ENCODE measurements around the gene RSU1. TPM values are rescaled to one million over a fixed set of nuclear protein-coding genes. Genes with fewer than 3 reads are reported as not detected.

RSU1 gene
- total RNA-seq, 1 donor from 2014 or later = 39.2 TPM

- Histone ChIP-seq H3K4me1 (peaks cover 7% of the 10 kb centered on the region), H3K36me3 (peaks cover 33% of the 10 kb centered on the region), H3K27ac (replicated peaks) (no peak overlapping the region), H3K4me3 (no peak overlapping the region), H3K27me3 (ENCODE audit: low read depth) (no peaks in the 10 kb centered on the region), H3K9me3 (replicated peaks) (peaks cover 29% of the 10 kb centered on the region)
- no peak for DNase-seq
- intact Hi-C loops (cut with micrococcal nuclease) = no loop called here
- no peak for TF ChIP-seq CTCF (IDR thresholded peaks at IDR 0.05; ENCODE audit: borderline replicate concordance)
Measured at GRCh38 chr10:16742165-16742960, 74.9 kb downstream of the RSU1 start.

- Histone ChIP-seq H3K27me3 (ENCODE audit: low read depth) (no peaks in the 10 kb centered on the region), H3K4me3 (no peak overlapping the region), H3K36me3 (peaks cover 34% of the 10 kb centered on the region), H3K9me3 (replicated peaks) (peaks cover 37% of the 10 kb centered on the region), H3K4me1 (peaks cover 7% of the 10 kb centered on the region), H3K27ac (replicated peaks) (no peak overlapping the region)
- intact Hi-C loops (cut with micrococcal nuclease) = no loop called here
- no peak for DNase-seq
- no peak for TF ChIP-seq CTCF (IDR thresholded peaks at IDR 0.05; ENCODE audit: borderline replicate concordance)
Measured at GRCh38 chr10:16741540-16741939, 75.7 kb downstream of the RSU1 start.

GRCh38 chr10:16737420-16737819 lies 79.8 kb downstream of the RSU1 start:
- intact Hi-C loops (cut with micrococcal nuclease) = no loop called here
- H3K4me3 ChIP-seq = no peak overlapping the region

GRCh38 chr10:16735671-16736070 lies 81.6 kb downstream of the RSU1 start:
- H3K4me3 ChIP-seq = no peak overlapping the region
- TF ChIP-seq CTCF (IDR thresholded peaks at IDR 0.05; ENCODE audit: borderline replicate concordance) = no peak
- H3K36me3 ChIP-seq = peaks cover 32% of the 10 kb centered on the region
- DNase-seq = no peak
- H3K27ac ChIP-seq (replicated peaks) = no peak overlapping the region
- H3K4me1 ChIP-seq = no peaks in the 10 kb centered on the region
- H3K27me3 ChIP-seq (ENCODE audit: low read depth) = no peaks in the 10 kb centered on the region
- intact Hi-C loops (cut with micrococcal nuclease) = no loop called here
- peaks cover 39% of the 10 kb centered on the region for H3K9me3 ChIP-seq (replicated peaks)

More at GRCh38 chr10:16737420-16737819, 79.8 kb downstream of the RSU1 start:
- no peak overlapping the region for H3K27ac ChIP-seq (replicated peaks)
- H3K9me3 ChIP-seq (replicated peaks) = peaks cover 42% of the 10 kb centered on the region
- H3K27me3 ChIP-seq (ENCODE audit: low read depth) = no peaks in the 10 kb centered on the region
- no peak for TF ChIP-seq CTCF (IDR thresholded peaks at IDR 0.05; ENCODE audit: borderline replicate concordance)
- H3K4me1 ChIP-seq = peaks cover 5% of the 10 kb centered on the region
- peaks cover 42% of the 10 kb centered on the region for H3K36me3 ChIP-seq
- no peak for DNase-seq

GRCh38 chr10:16732376-16732775 lies 84.8 kb downstream of the RSU1 start:
- no peak overlapping the region for H3K4me3 ChIP-seq
- intact Hi-C loops (cut with micrococcal nuclease) = no loop called here
- H3K9me3 ChIP-seq (replicated peaks) = peaks cover 20% of the 10 kb centered on the region
- DNase-seq = no peak
- H3K27me3 ChIP-seq (ENCODE audit: low read depth) = no peaks in the 10 kb centered on the region
- no peak for TF ChIP-seq CTCF (IDR thresholded peaks at IDR 0.05; ENCODE audit: borderline replicate concordance)
- no peaks in the 10 kb centered on the region for H3K4me1 ChIP-seq
- H3K27ac ChIP-seq (replicated peaks) = no peak overlapping the region
- H3K36me3 ChIP-seq = peaks cover 26% of the 10 kb centered on the region
